ENCODE data around the gene CYTH4. TPM values are rescaled to one million over a fixed set of nuclear protein-coding genes. Genes with fewer than 3 reads are reported as not detected.

The CYTH4 gene
- total RNA-seq, 1 experiment from 2014 or later, result 0.15 TPM

- TF ChIP-seq FOXP4 (CRISPR knock-in tag; IDR thresholded peaks at IDR 0.05), result no peak
- TF ChIP-seq ZNF232 (CRISPR knock-in tag; IDR thresholded peaks at IDR 0.05), result no peak
- TF ChIP-seq ATF6 (CRISPR knock-in tag; IDR thresholded peaks at IDR 0.05), result no peak
- TF ChIP-seq FOXK1 (CRISPR knock-in tag; IDR thresholded peaks at IDR 0.05), result no peak
- TF ChIP-seq ZNF121 (CRISPR knock-in tag; IDR thresholded peaks at IDR 0.05), result no peak
- TF ChIP-seq GTF2I (CRISPR knock-in tag; conservative IDR thresholded peaks at IDR 0.05), result no peak
- TF ChIP-seq TCF7 (CRISPR knock-in tag; IDR thresholded peaks at IDR 0.05; ENCODE audit: low read depth), result no peak
These were observed 10.3 kb downstream of the CYTH4 start (continued) for GRCh38 chr22:37292641-37293040.

GRCh38 chr22:37293172-37293571, 10.9 kb downstream of the CYTH4 start:
- peaks cover 13% of the 10 kb centered on the region for H3K9me3 Mint-ChIP-seq
- no peaks in the 10 kb centered on the region for H3K36me3 Mint-ChIP-seq
- CTCF ChIA-PET, result no interaction called here
- H3K27ac Mint-ChIP-seq, result no peak overlapping the region
- no peak overlapping the region for H3K4me3 Mint-ChIP-seq
- no peaks in the 10 kb centered on the region for H3K27me3 Mint-ChIP-seq (ENCODE audit: low read depth)
- ATAC-seq (no peak), DNase-seq (ENCODE audit: low spot score) (no peak)
- POLR2A ChIA-PET, result no interaction called here
- TF ChIP-seq FOXJ3 (CRISPR knock-in tag; IDR thresholded peaks at IDR 0.05; ENCODE audit: borderline replicate concordance), result no peak
- TF ChIP-seq E2F5 (CRISPR knock-in tag; IDR thresholded peaks at IDR 0.05), result no peak
- no peak for TF ChIP-seq ZNF232 (CRISPR knock-in tag; IDR thresholded peaks at IDR 0.05)
- TF ChIP-seq TEAD1 (CRISPR knock-in tag; IDR thresholded peaks at IDR 0.05), result no peak
- no peak for TF ChIP-seq IRF2 (CRISPR knock-in tag; IDR thresholded peaks at IDR 0.05; ENCODE audit: borderline replicate concordance, low read depth)
- peaks cover 5% of the 10 kb centered on the region for H3K4me1 Mint-ChIP-seq

GRCh38 chr22:37294747-37295146, 12.4 kb downstream of the CYTH4 start:
- no peaks in the 10 kb centered on the region for H3K27me3 Mint-ChIP-seq (ENCODE audit: low read depth)
- no peak overlapping the region for H3K4me3 Mint-ChIP-seq
- ChIA-PET CTCF (interaction anchor here (0.6 to 3.2 kb wide), 2 partner anchors 35 to 272 kb away, joined by 6 to 12 read pairs; no protein-coding TSS in a partner anchor), POLR2A (no interaction called here)
- peaks cover 5% of the 10 kb centered on the region for H3K4me1 Mint-ChIP-seq
- DNase-seq (ENCODE audit: low spot score) (no peak), ATAC-seq (no peak)
- peaks cover 13% of the 10 kb centered on the region for H3K9me3 Mint-ChIP-seq
- no peak overlapping the region for H3K27ac Mint-ChIP-seq
- TF ChIP-seq CTCF (IDR thresholded peaks at IDR 0.05), result no peak
- no peak for TF ChIP-seq PREB (CRISPR knock-in tag; IDR thresholded peaks at IDR 0.05; ENCODE audit: borderline replicate concordance)
- no peak for TF ChIP-seq JAZF1 (CRISPR knock-in tag; IDR thresholded peaks at IDR 0.05)
- TF ChIP-seq TP53 (CRISPR knock-in tag; IDR thresholded peaks at IDR 0.05), result no peak
- no peak for TF ChIP-seq ZBTB43 (CRISPR knock-in tag; IDR thresholded peaks at IDR 0.05)
- no peak for TF ChIP-seq MYBL2 (CRISPR knock-in tag; IDR thresholded peaks at IDR 0.05)
- TF ChIP-seq SMAD3 (CRISPR knock-in tag; IDR thresholded peaks at IDR 0.05; ENCODE audit: borderline replicate concordance), result no peak
- no peak for TF ChIP-seq GRHL2 (CRISPR knock-in tag; IDR thresholded peaks at IDR 0.05; ENCODE audit: insufficient replicate concordance, severe bottlenecking)
- no peak for TF ChIP-seq SOX15 (CRISPR knock-in tag; IDR thresholded peaks at IDR 0.05)
- no peak for TF ChIP-seq USF1 (CRISPR knock-in tag; IDR thresholded peaks at IDR 0.05)
- no peaks in the 10 kb centered on the region for H3K36me3 Mint-ChIP-seq
